GM23338 (cell line): Measurements from ENCODE around the gene MAP4K4. TPM values are rescaled to one million over a fixed set of nuclear protein-coding genes. Genes with fewer than 3 reads are reported as not detected.

Experiments used
- ATAC-seq: fragments of 200-7000 bp; cut with Tn5 transposase; 3 replicates; pipeline ENCODE4 v1.9.1; 2020
- DNase-seq: peaks from one replicate; pipeline ENCODE4 v3.0.0-alpha.2; 2015; ENCODE audit warnings: low spot score
- H2AFZ ChIP-seq: fragments of 200-600 bp; sonication (generic); 2 replicates; pipeline ENCODE4 v1.8.0; 2016; ENCODE audit warnings: antibody characterized with exemption, mild to moderate bottlenecking, moderate library complexity
- H3F3A ChIP-seq: fragments of 200-600 bp; sonication (generic); replicated peaks from 2 replicates; pipeline ENCODE4 v1.8.0; 2017; ENCODE audit warnings: antibody characterized with exemption, mixed run types, low read depth
- H3K27ac ChIP-seq: fragments of 200-600 bp; sonication (generic); 2 replicates; pipeline ENCODE4 v1.6.1; 2016; ENCODE audit warnings: low read depth
- H3K27me3 ChIP-seq: fragments of 200-600 bp; sonication (generic); 2 replicates; pipeline ENCODE4 v1.8.0; 2016; ENCODE audit warnings: mild to moderate bottlenecking, mixed run types, moderate library complexity; ENCODE audit not compliant: insufficient read depth
- H3K36me3 ChIP-seq: fragments of 200-600 bp; sonication (generic); 2 replicates; pipeline ENCODE4 v1.8.0; 2016; ENCODE audit warnings: mild to moderate bottlenecking; ENCODE audit not compliant: insufficient read depth
- H3K4me1 ChIP-seq: fragments of 200-600 bp; sonication (generic); 2 replicates; pipeline ENCODE4 v1.8.0; 2016; ENCODE audit warnings: mild to moderate bottlenecking, moderate library complexity; ENCODE audit not compliant: insufficient read depth
- H3K4me2 ChIP-seq: fragments of 200-600 bp; sonication (generic); 2 replicates; pipeline ENCODE4 v1.7.1; 2017; ENCODE audit warnings: mixed run types
- H3K4me3 ChIP-seq: fragments of 200-600 bp; sonication (generic); 2 replicates; pipeline ENCODE4 v1.6.1; 2016; ENCODE audit warnings: mixed run types
- H3K79me2 ChIP-seq: fragments of 200-600 bp; sonication (generic); replicated peaks from 2 replicates; pipeline ENCODE4 v1.8.0; 2017; ENCODE audit warnings: mild to moderate bottlenecking; ENCODE audit not compliant: insufficient read depth
- H3K9me2 ChIP-seq: fragments of 200-600 bp; sonication (generic); 2 replicates; pipeline ENCODE4 v1.8.0; 2017; ENCODE audit not compliant: insufficient read depth
- H4K20me1 ChIP-seq: fragments of 200-600 bp; sonication (generic); replicated peaks from 2 replicates; pipeline ENCODE4 v1.8.0; 2017; ENCODE audit warnings: mild to moderate bottlenecking; ENCODE audit not compliant: insufficient read depth
- H3K27ac Mint-ChIP-seq: 2 replicates; pipeline ENCODE4 v1.8.0; 2020; ENCODE audit warnings: inconsistent platforms, mild to moderate bottlenecking, moderate library complexity, mixed read lengths
- H3K27me3 Mint-ChIP-seq: 3 replicates; pipeline ENCODE4 v1.8.0; 2022; ENCODE audit warnings: low read depth, mild to moderate bottlenecking, moderate library complexity, mixed read lengths, inconsistent platforms; ENCODE audit not compliant: insufficient read depth, poor library complexity
- H3K36me3 Mint-ChIP-seq: 3 replicates; pipeline ENCODE4 v1.8.0; 2021; ENCODE audit warnings: low read depth, mild to moderate bottlenecking, inconsistent platforms, moderate library complexity, mixed read lengths
- H3K4me1 Mint-ChIP-seq: 3 replicates; pipeline ENCODE4 v1.8.0; 2020; ENCODE audit warnings: mild to moderate bottlenecking, inconsistent platforms, mixed read lengths
- H3K4me3 Mint-ChIP-seq: 3 replicates; pipeline ENCODE4 v1.8.0; 2021; ENCODE audit warnings: moderate library complexity, mild to moderate bottlenecking, inconsistent platforms, mixed read lengths
- H3K9me3 Mint-ChIP-seq: 3 replicates; pipeline ENCODE4 v1.8.0; 2020; ENCODE audit warnings: moderate library complexity, mild to moderate bottlenecking, inconsistent platforms, mixed read lengths
- CREB1 ChIP-seq: fragments of 250-450 bp; sonication (Bioruptor Pico); IDR thresholded peaks from 2 replicates; pipeline ENCODE4 v1.5.0; 2020; ENCODE audit warnings: low read depth, mild to moderate bottlenecking, moderate library complexity
- EZH2phosphoT487 ChIP-seq: fragments of 200-600 bp; sonication (generic); IDR thresholded peaks from one replicate; pipeline ENCODE4 v1.8.1; 2018; ENCODE audit warnings: antibody characterized with exemption; ENCODE audit not compliant: unreplicated experiment
- JUNB ChIP-seq: IDR thresholded peaks from one replicate; pipeline ENCODE4 v1.6.1; 2016; ENCODE audit warnings: antibody characterized with exemption; ENCODE audit not compliant: unreplicated experiment
- STAT1 ChIP-seq: IDR thresholded peaks from one replicate; pipeline ENCODE4 v1.6.1; 2016; ENCODE audit warnings: antibody characterized with exemption; ENCODE audit not compliant: unreplicated experiment
- ZNF114 ChIP-seq: fragments of 250-450 bp; sonication (Bioruptor Pico); IDR thresholded peaks from 2 replicates; pipeline ENCODE4 v1.5.0; 2020; ENCODE audit warnings: mild to moderate bottlenecking, moderate library complexity
- ZNF331 ChIP-seq: fragments of 250-450 bp; sonication (Bioruptor Pico); IDR thresholded peaks from 2 replicates; pipeline ENCODE4 v1.5.0; 2020; ENCODE audit warnings: low read depth, mild to moderate bottlenecking, moderate library complexity
- polyA plus RNA-seq: library from polyadenylated mRNA; unstranded; fragments of >200 nt; fragmentation: Nextera tagmentation; extraction: Ambion mirVana; gene quantifications from 2 replicates; pipeline ENCODE4 v1.2.1, GENCODE V29; 2016
- total RNA-seq: library from RNA; depleted of rRNA; stranded (reverse); fragments of >200 nt; shearing (Covaris generic); gene quantifications from 2 replicates; pipeline ENCODE4 v1.2.3, GENCODE V29; 2014
- TF ChIP-seq, protein P1 (sequence below): IDR thresholded peaks from one replicate; pipeline ENCODE4 v1.6.1; 2018; ENCODE audit warnings: antibody characterized with exemption; ENCODE audit not compliant: unreplicated experiment
- TF ChIP-seq, protein P2 (sequence below): IDR thresholded peaks from 2 replicates; pipeline ENCODE4 v1.6.1; 2016; ENCODE audit warnings: antibody characterized with exemption

The MAP4K4 gene
- total and polyA plus RNA-seq, 2 experiments from 2014 or later = 34.6 to 99.2 TPM

DNA sequence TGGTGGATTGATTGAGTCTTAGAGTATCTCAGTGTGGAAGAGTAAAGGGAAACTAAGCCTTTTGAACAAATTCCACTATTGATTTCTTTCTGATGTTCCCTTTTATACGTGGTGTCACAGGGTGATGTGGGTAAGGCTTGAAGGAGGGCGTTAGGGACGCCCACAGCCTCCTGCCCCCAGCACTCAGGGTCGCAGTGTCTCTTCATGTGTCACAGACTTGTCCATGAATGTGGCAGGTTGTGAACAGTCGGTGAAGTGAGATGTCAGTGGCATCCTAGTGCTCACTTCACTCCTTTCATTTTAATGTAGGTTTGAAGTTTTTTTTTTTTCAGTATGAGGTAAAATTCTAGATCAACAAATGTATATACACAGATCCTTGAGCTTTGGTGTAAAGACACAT is 171.0 kb downstream of the MAP4K4 start (continued):
- TF ChIP-seq, protein P1, sequence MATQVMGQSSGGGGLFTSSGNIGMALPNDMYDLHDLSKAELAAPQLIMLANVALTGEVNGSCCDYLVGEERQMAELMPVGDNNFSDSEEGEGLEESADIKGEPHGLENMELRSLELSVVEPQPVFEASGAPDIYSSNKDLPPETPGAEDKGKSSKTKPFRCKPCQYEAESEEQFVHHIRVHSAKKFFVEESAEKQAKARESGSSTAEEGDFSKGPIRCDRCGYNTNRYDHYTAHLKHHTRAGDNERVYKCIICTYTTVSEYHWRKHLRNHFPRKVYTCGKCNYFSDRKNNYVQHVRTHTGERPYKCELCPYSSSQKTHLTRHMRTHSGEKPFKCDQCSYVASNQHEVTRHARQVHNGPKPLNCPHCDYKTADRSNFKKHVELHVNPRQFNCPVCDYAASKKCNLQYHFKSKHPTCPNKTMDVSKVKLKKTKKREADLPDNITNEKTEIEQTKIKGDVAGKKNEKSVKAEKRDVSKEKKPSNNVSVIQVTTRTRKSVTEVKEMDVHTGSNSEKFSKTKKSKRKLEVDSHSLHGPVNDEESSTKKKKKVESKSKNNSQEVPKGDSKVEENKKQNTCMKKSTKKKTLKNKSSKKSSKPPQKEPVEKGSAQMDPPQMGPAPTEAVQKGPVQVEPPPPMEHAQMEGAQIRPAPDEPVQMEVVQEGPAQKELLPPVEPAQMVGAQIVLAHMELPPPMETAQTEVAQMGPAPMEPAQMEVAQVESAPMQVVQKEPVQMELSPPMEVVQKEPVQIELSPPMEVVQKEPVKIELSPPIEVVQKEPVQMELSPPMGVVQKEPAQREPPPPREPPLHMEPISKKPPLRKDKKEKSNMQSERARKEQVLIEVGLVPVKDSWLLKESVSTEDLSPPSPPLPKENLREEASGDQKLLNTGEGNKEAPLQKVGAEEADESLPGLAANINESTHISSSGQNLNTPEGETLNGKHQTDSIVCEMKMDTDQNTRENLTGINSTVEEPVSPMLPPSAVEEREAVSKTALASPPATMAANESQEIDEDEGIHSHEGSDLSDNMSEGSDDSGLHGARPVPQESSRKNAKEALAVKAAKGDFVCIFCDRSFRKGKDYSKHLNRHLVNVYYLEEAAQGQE = no peak

DNA sequence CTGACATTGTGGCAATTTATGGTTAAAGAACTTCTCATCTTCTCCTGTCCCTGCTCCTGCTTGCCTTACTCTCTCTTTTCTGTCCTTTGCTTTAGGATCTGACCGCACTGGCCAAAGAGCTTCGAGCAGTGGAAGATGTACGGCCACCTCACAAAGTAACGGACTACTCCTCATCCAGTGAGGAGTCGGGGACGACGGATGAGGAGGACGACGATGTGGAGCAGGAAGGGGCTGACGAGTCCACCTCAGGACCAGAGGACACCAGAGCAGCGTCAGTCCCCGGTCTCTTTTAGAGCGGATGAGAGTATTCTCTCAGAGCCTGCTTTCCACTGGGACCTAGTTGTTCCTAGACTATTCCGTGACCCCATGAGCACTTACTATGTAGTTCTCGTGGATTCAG is 172.0 kb downstream of the MAP4K4 start:
- Histone ChIP-seq H3K9me2 (no peaks in the 10 kb centered on the region), H3K4me3 (no peak overlapping the region), H3K4me2 (no peak overlapping the region), H3F3A (no peaks in the 10 kb centered on the region), H3K27ac (no peak overlapping the region), H3K79me2 (no peaks in the 10 kb centered on the region), H3K4me1 (peaks cover 9% of the 10 kb centered on the region), H4K20me1 (peaks cover 4% of the 10 kb centered on the region; the same call in 1 of the 2 replicates), H3K27me3 (no peaks in the 10 kb centered on the region), H2AFZ (no peak overlapping the region), H3K36me3 (peaks cover 66% of the 10 kb centered on the region)
- ATAC-seq = no peak
- Mint-ChIP-seq H3K9me3 (no peaks in the 10 kb centered on the region), H3K27ac (no peak overlapping the region), H3K36me3 (peaks cover 78% of the 10 kb centered on the region), H3K4me3 (no peak overlapping the region), H3K27me3 (peaks cover 11% of the 10 kb centered on the region), H3K4me1 (peaks cover 22% of the 10 kb centered on the region; the same call in 2 of the 3 replicates)
- TF ChIP-seq ZNF331 (CRISPR knock-in tag) = no peak
- no peak for TF ChIP-seq EZH2phosphoT487
- TF ChIP-seq, protein P1 = no peak
- TF ChIP-seq CREB1 (CRISPR knock-in tag) = no peak
- no peak for TF ChIP-seq JUNB
- DNase-seq = no peak

DNA sequence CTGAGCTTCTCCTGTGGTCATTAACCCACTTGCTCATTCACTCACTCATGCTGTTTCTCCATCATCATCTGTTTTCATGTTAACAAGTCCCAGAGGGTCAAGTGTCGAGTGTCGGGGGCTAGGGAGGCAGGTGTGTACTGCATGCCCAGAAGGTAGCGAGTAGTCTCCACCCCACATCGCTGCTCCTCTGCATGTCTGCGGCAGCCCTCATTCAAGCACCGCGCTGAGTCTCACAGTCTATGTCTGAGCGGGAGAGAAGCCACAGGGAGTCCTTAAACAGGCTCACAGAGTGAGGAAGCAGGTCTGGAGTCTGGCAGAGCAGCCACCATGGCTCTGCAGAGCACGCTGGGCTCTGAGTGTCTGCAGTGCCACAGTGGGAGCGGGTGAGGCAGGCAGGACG is 172.9 kb downstream of the MAP4K4 start:
- no peak overlapping the region for H3K27ac ChIP-seq
- H3K27ac Mint-ChIP-seq = peak overlapping the region; percentile 32; the same call in 1 of the 2 replicates
- DNase-seq = no peak
- TF ChIP-seq ZNF114 (CRISPR knock-in tag) (no peak), EZH2phosphoT487 (no peak), CREB1 (CRISPR knock-in tag) (no peak), STAT1 (no peak), JUNB (no peak)
- TF ChIP-seq, protein P2, sequence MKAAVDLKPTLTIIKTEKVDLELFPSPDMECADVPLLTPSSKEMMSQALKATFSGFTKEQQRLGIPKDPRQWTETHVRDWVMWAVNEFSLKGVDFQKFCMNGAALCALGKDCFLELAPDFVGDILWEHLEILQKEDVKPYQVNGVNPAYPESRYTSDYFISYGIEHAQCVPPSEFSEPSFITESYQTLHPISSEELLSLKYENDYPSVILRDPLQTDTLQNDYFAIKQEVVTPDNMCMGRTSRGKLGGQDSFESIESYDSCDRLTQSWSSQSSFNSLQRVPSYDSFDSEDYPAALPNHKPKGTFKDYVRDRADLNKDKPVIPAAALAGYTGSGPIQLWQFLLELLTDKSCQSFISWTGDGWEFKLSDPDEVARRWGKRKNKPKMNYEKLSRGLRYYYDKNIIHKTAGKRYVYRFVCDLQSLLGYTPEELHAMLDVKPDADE = no peak

More for the DNA sequence above, 172.9 kb downstream of the MAP4K4 start:
- Histone ChIP-seq H3F3A (no peaks in the 10 kb centered on the region), H3K79me2 (no peaks in the 10 kb centered on the region), H3K9me2 (no peaks in the 10 kb centered on the region), H3K4me1 (peaks cover 9% of the 10 kb centered on the region), H4K20me1 (peaks cover 4% of the 10 kb centered on the region; the same call in 1 of the 2 replicates), H3K36me3 (peaks cover 69% of the 10 kb centered on the region), H3K4me3 (no peak overlapping the region), H3K27me3 (no peaks in the 10 kb centered on the region), H3K4me2 (no peak overlapping the region), H2AFZ (no peak overlapping the region)
- Mint-ChIP-seq H3K9me3 (no peaks in the 10 kb centered on the region), H3K4me1 (peaks cover 21% of the 10 kb centered on the region; the same call in 2 of the 3 replicates), H3K4me3 (no peak overlapping the region), H3K27me3 (peaks cover 11% of the 10 kb centered on the region), H3K36me3 (peaks cover 79% of the 10 kb centered on the region)
- peak; percentile 70 for ATAC-seq
